ENCODE data around the gene DLG3.

DNA sequence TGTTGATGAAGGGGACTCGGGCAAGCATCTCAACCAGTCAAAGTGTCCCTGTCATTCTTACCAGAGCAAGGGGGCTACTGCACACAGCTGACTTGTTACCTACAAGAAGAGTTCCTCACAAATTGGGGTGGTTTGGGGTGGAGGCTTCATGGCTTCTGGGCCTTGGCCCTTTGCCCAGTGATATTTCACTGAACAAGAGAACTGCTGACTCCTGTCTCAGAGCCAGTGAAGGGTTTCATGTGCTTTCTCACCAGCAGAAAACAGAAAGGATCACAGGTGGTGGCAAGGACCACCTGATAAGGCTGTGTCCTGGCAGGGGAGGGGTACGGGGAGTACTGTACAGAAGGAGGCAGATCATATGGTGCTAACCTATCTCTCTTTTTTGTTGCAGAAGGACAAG, 53.5 kb downstream of the DLG3 start:
- no peak for TF ChIP-seq GATA3 (IDR thresholded peaks at IDR 0.05; ENCODE audit: low read depth, low read length)
- TF ChIP-seq GATA2 (IDR thresholded peaks at IDR 0.05; ENCODE audit: low read depth, low read length), result no peak
